K562 (cell line): Measurements from ENCODE around the gene PDK1. TPM values are rescaled to one million over a fixed set of nuclear protein-coding genes. Genes with fewer than 3 reads are reported as not detected.

Source experiments
- ATAC-seq: fragments of 200-7000 bp; cut with Tn5 transposase; 3 replicates; pipeline ENCODE4 v1.9.1; 2020; ENCODE audit warnings: moderate library complexity
- BruUV-seq: library from RNA; stranded (reverse); fragments of 400-500 nt; replicated peaks from 2 replicates; lab custom pipeline; 2021; lab: Mats Ljungman, UMichigan
- CTCF ChIA-PET: fragments of 300-600 bp; formaldehyde crosslinking; extraction: SDS; loops from one replicate; lab custom pipeline; 2021; ENCODE audit warnings: low intra/inter-chr PET ratio; lab: Yijun Ruan, JAX
- POLR2A ChIA-PET: fragments of 300-600, 350-650 bp; sonication (Branson Sonifier 250); formaldehyde crosslinking; extraction: SDS; loops from one replicate; lab custom pipeline; 2021; ENCODE audit warnings: antibody characterized with exemption, inconsistent platforms; lab: Yijun Ruan, JAX
- DNase-seq, 4 experiments: peaks; one replicate each; pipeline versions ENCODE4 v3.0.0 to v3.0.0-alpha.2; 2011 to 2018; ENCODE audit warnings: low spot score in 3 of 4, mixed read lengths in 3 of 4; ENCODE audit errors: extremely low read depth in 1 of 4
- FAIRE-seq: peaks from 2 replicates; lab custom pipeline; 2011; peaks lifted over from hg19 to GRCh38; lab: Jason Lieb, UNC
- H2AFZ ChIP-seq: 2 replicates; pipeline ENCODE4 v1.6.0; 2011; ENCODE audit warnings: low read depth, low read length, control low read depth, inconsistent platforms
- H3K27ac ChIP-seq: fragments of 200-600 bp; 3 replicates; pipeline ENCODE4 v1.8.0; 2011; ENCODE audit warnings: low read depth, mild to moderate bottlenecking, control low read depth, inconsistent platforms, low read length, moderate library complexity, mixed read lengths; ENCODE audit errors: extremely low read depth
- H3K27me3 ChIP-seq, 2 experiments: fragments of 300-600 bp in 1 of 2; 2 replicates in 1 of 2; 3 replicates in 1 of 2; pipeline versions ENCODE4 v1.6.0 to v1.8.0; 2011; ENCODE audit warnings: inconsistent platforms in 2 of 2, low read length in 2 of 2, mild to moderate bottlenecking in 1 of 2, mixed read lengths in 1 of 2, moderate library complexity in 1 of 2; ENCODE audit not compliant: control insufficient read depth in 2 of 2, insufficient read depth in 2 of 2
- H3K36me3 ChIP-seq: fragments of 300-600 bp; 3 replicates; pipeline ENCODE4 v1.8.0; 2011; ENCODE audit warnings: mild to moderate bottlenecking, low read length, inconsistent platforms; ENCODE audit not compliant: control insufficient read depth, insufficient read depth
- H3K4me1 ChIP-seq, 2 experiments: fragments of 200-600 bp in 1 of 2; replicated peaks in 1 of 2; 2 replicates in 1 of 2; 3 replicates in 1 of 2; pipeline versions ENCODE4 v1.5.1 to v1.8.0; 2011; ENCODE audit warnings: inconsistent platforms in 2 of 2, low read length in 2 of 2, mild to moderate bottlenecking in 1 of 2, mixed read lengths in 1 of 2, moderate library complexity in 1 of 2; ENCODE audit not compliant: control insufficient read depth in 2 of 2, insufficient read depth in 2 of 2
- H3K4me2 ChIP-seq: 2 replicates; pipeline ENCODE4 v1.6.1; 2011; ENCODE audit warnings: low read length, control low read depth, inconsistent platforms, mixed read lengths; ENCODE audit not compliant: insufficient read depth
- H3K4me3 ChIP-seq: fragments of 200-600 bp; sonication (generic), shearing (Covaris generic); 2 replicates; pipeline ENCODE4 v1.5.1; 2016; ENCODE audit warnings: control low read depth, inconsistent platforms
- H3K79me2 ChIP-seq: fragments of 200-600 bp; 3 replicates; pipeline ENCODE4 v1.8.0; 2011; ENCODE audit warnings: low read length, inconsistent platforms; ENCODE audit not compliant: control insufficient read depth, insufficient read depth
- H3K9ac ChIP-seq, 2 experiments: 2 replicates each; pipeline versions ENCODE4 v1.6.0 to v1.6.1; 2011; ENCODE audit warnings: low read depth in 2 of 2, low read length in 2 of 2, control low read depth in 1 of 2, inconsistent platforms in 1 of 2, mild to moderate bottlenecking in 1 of 2, mixed read lengths in 1 of 2; ENCODE audit not compliant: insufficient read depth in 1 of 2
- H3K9me1 ChIP-seq: one replicate; pipeline ENCODE4 v1.6.0; 2011; ENCODE audit warnings: inconsistent platforms, mild to moderate bottlenecking, low read length, moderate library complexity; ENCODE audit not compliant: control insufficient read depth, insufficient read depth
- H3K9me3 ChIP-seq: replicated peaks from 2 replicates; pipeline ENCODE4 v1.5.1; 2011; ENCODE audit warnings: low read depth, low read length, inconsistent platforms; ENCODE audit not compliant: control insufficient read depth, insufficient read depth
- H4K20me1 ChIP-seq: replicated peaks from 2 replicates; pipeline ENCODE4 v1.6.1; 2011; ENCODE audit warnings: low read length, inconsistent platforms, mixed read lengths; ENCODE audit not compliant: control insufficient read depth, insufficient read depth
- C11orf30 ChIP-seq: fragments of 450-650 bp; IDR thresholded peaks from 2 replicates; pipeline ENCODE4 v1.6.1; 2016; ENCODE audit warnings: low read depth, mild to moderate bottlenecking
- MAFF ChIP-seq: IDR thresholded peaks from 2 replicates; pipeline ENCODE4 v1.6.1; 2012; ENCODE audit warnings: low read length, improper control_type of control experiment
- MAFK ChIP-seq: IDR thresholded peaks from 2 replicates; pipeline ENCODE4 v1.6.1; 2011; ENCODE audit warnings: low read length, improper control_type of control experiment
- NCOR1 ChIP-seq: fragments of 450-650 bp; IDR thresholded peaks from 2 replicates; pipeline ENCODE4 v1.6.1; 2016; ENCODE audit warnings: mild to moderate bottlenecking, moderate library complexity
- NFE2 ChIP-seq: IDR thresholded peaks from 2 replicates; pipeline ENCODE4 v1.6.1; 2014; ENCODE audit warnings: antibody characterized with exemption, low read depth
- REST ChIP-seq, 2 experiments: fragments of 450-650 bp; formaldehyde crosslinking in 1 of 2; IDR thresholded peaks; 2 replicates each; pipeline versions ENCODE4 v1.4.0 to v1.6.1; 2014 to 2020; ENCODE audit warnings: mild to moderate bottlenecking in 2 of 2, borderline replicate concordance in 1 of 2, low read depth in 1 of 2
- TEAD2 ChIP-seq: fragments of 450-650 bp; IDR thresholded peaks from 2 replicates; pipeline ENCODE4 v1.6.1; 2016; ENCODE audit warnings: missing genetic modification characterization, control low read depth, missing compliant biosample characterization
- WHSC1 ChIP-seq: IDR thresholded peaks from one replicate; pipeline ENCODE4 v1.6.1; 2012; ENCODE audit warnings: low read length, control low read depth, inconsistent platforms
- XRCC4 ChIP-seq: IDR thresholded peaks from one replicate; pipeline ENCODE4 v1.6.1; 2011; ENCODE audit not compliant: insufficient read depth, insufficient read length; ENCODE audit errors: extremely low read depth
- ZNF239 ChIP-seq: fragments of 250-450 bp; sonication (Bioruptor Pico); IDR thresholded peaks from 2 replicates; pipeline ENCODE4 v1.4.0; 2020; ENCODE audit warnings: mild to moderate bottlenecking
- ZNF316 ChIP-seq: fragments of 450-650 bp; IDR thresholded peaks from 2 replicates; pipeline ENCODE4 v1.6.1; 2016
- ZNF592 ChIP-seq: fragments of 450-650 bp; IDR thresholded peaks from 2 replicates; pipeline ENCODE4 v1.6.1; 2017; ENCODE audit warnings: antibody characterized with exemption, mild to moderate bottlenecking
- WGBS: fragments of 100-300 bp; shearing (Covaris generic); methylation state at CpG from one replicate; pipeline ENCODE4 v1.1.6; 2016; ENCODE audit warnings: low coverage, mixed read lengths; ENCODE audit not compliant: insufficient coverage; ENCODE audit errors: missing lambda C conversion rate; 5-methylcytosine and 5-hydroxymethylcytosine counted together
- in situ Hi-C: fragments of 300-500 bp; cut with MboI; formaldehyde crosslinking; loops from 4 replicates; pipeline ENCODE4 v1.15.0; 2018; ENCODE audit warnings: inconsistent platforms, mixed read lengths
- intact Hi-C: fragments of 100-400 bp; cut with micrococcal nuclease; formaldehyde crosslinking; loops from 2 replicates; pipeline ENCODE4 v1.14.2; 2022
- polyA plus RNA-seq, 8 experiments: library from polyadenylated mRNA; depleted of rRNA in 4 of 8; stranded (reverse) in 5 of 8; unstranded in 3 of 8; fragments of >200 nt; fragmentation: Nextera tagmentation in 2 of 8; fragmentation: Illumina TruSeq in 1 of 8; extraction: Ambion mirVana in 2 of 8; extraction: Trizol in 1 of 8; gene quantifications; 2 replicates each; pipeline versions ENCODE4 v1.2.1 to v1.2.3, GENCODE V29; 2011 to 2014; ENCODE audit warnings: inconsistent platforms in 1 of 8, missing spikeins in 1 of 8
- total RNA-seq, 7 experiments: library from RNA; depleted of rRNA in 6 of 7; stranded (reverse); fragments of >200 nt in 6 of 7; fragmentation: Illumina TruSeq in 2 of 7; extraction: Trizol in 2 of 7; gene quantifications; 2 replicates each; pipeline versions ENCODE4 v1.2.1 to v1.2.3, GENCODE V29; 2011 to 2021; ENCODE audit warnings: low replicate concordance in 1 of 7

The PDK1 gene
- total and polyA plus RNA-seq, 9 of the 15 experiments (the other 6 are each of a cell fraction or from before 2014, with no cell fraction given) = 3.5 to 176 (median 13.9) TPM

DNA sequence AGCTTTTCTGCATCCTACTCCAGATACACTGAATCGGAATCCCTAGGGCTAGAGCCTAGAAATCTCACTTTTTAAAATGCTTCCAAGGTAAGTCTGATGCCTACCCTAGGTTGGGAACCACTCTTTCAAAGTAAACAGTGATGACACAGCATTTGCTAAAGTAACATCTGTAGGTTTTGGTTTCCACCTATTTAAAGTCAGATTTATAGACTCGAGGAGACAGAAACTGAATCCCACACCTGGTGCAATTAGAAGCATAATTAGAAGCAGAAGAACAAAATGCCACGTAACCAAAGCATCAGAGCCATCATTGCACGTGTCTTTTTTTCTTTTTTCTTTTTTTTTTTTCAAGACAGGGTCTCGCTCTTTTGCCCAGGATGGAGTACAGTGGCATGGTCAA, 40.9 kb downstream of the PDK1 start:
- FAIRE-seq = no peak
- no peaks in the 10 kb centered on the region for H3K9me3 ChIP-seq
- ChIA-PET POLR2A (interaction anchor here (1.1 to 2.0 kb wide), 2 partner anchors 9 kb away, joined by 3 to 6 read pairs; no protein-coding TSS in a partner anchor), CTCF (no interaction called here)
- no peaks in the 10 kb centered on the region for H3K79me2 ChIP-seq
- H4K20me1 ChIP-seq = peaks cover 7% of the 10 kb centered on the region; the same call in 1 of the 2 replicates
- BruUV-seq = TSS peak; percentile 28
- peaks cover 0 to 14% of the 10 kb centered on the region in 2 experiments; a peak in 2 of 5 replicates for H3K4me1 ChIP-seq
- H3K27ac ChIP-seq = no peak overlapping the region
- H2AFZ ChIP-seq = no peak overlapping the region
- no peak overlapping the region for H3K4me3 ChIP-seq
- DNase-seq = no peak
- no peak overlapping the region for H3K4me2 ChIP-seq
- no peaks in the 10 kb centered on the region for H3K9me1 ChIP-seq
- whole genome bisulfite sequencing = 60% methylated on average over 4 of the region's 5 CpGs
- no peak for ATAC-seq
- H3K27me3 ChIP-seq = no peaks in the 10 kb centered on the region
- in situ Hi-C loops (no loop called here), intact Hi-C loops (no loop called here)
- no peak overlapping the region for H3K9ac ChIP-seq
- H3K36me3 ChIP-seq = peaks cover 50% of the 10 kb centered on the region
- TF ChIP-seq ZNF592 (no peak), TEAD2 (tag) (no peak), REST (IDR thresholded peaks at IDR 0.05; ENCODE audit: borderline replicate concordance) (no peak), REST (CRISPR knock-in tag; IDR thresholded peaks at IDR 0.05; ENCODE audit: low read depth) (no peak), ZNF316 (peak; percentile 81), NCOR1 (no peak), XRCC4 (no peak), MAFK (peak; percentile 17; the same call in 1 of the 2 replicates), ZNF239 (CRISPR knock-in tag) (no peak), MAFF (peak; percentile 34; the same call in 1 of the 2 replicates), WHSC1 (no peak), C11orf30 (peak; percentile 68), NFE2 (peak; percentile 56; the same call in 1 of the 2 replicates)
